IMR-90 (cell line): ENCODE measurements around the gene PDE6B. TPM values are rescaled to one million over a fixed set of nuclear protein-coding genes. Genes with fewer than 3 reads are reported as not detected.

Experiments used
- ATAC-seq: fragments of 200-7000 bp; cut with Tn5 transposase; 2 replicates; pipeline ENCODE4 v1.9.1; 2020; ENCODE audit warnings: low read depth, mild to moderate bottlenecking, moderate library complexity
- BruUV-seq: library from RNA; stranded (reverse); fragments of 400-500 nt; replicated peaks from 2 replicates; lab custom pipeline; 2021; lab: Mats Ljungman, UMichigan
- CTCF ChIA-PET: fragments of 300-600 bp; formaldehyde crosslinking; extraction: SDS; loops from one replicate; lab custom pipeline; 2021; ENCODE audit warnings: antibody characterized with exemption; lab: Yijun Ruan, JAX
- POLR2A ChIA-PET: fragments of 300-600 bp; sonication (Branson Sonifier 250); formaldehyde crosslinking; loops from one replicate; lab custom pipeline; 2022; ENCODE audit warnings: antibody characterized with exemption; ENCODE audit not compliant: unreplicated experiment; lab: Charles Lee
- DNase-seq: peaks from one replicate; pipeline ENCODE4 v3.0.0; 2013
- H2AFZ ChIP-seq: replicated peaks from 2 replicates; pipeline ENCODE3; 2013; ENCODE audit warnings: low read length, mild to moderate bottlenecking; ENCODE audit not compliant: poor library complexity
- H2AK5ac ChIP-seq: 2 replicates; pipeline ENCODE4 v1.6.1; 2013; ENCODE audit warnings: low read depth, low read length, inconsistent platforms
- H2AK9ac ChIP-seq: replicated peaks from 2 replicates; pipeline ENCODE3; 2013; ENCODE audit warnings: mild to moderate bottlenecking, low read depth, low read length, moderate library complexity; ENCODE audit not compliant: poor library complexity
- H2BK120ac ChIP-seq: 2 replicates; pipeline ENCODE4 v1.6.1; 2013; ENCODE audit warnings: low read depth, low read length, inconsistent platforms
- H2BK15ac ChIP-seq: 3 replicates; pipeline ENCODE4 v1.6.1; 2013; ENCODE audit warnings: low read depth, low read length, inconsistent platforms
- H2BK20ac ChIP-seq: 2 replicates; pipeline ENCODE4 v1.6.1; 2013; ENCODE audit warnings: low read depth, mild to moderate bottlenecking, inconsistent platforms, low read length, moderate library complexity
- H2BK5ac ChIP-seq: 2 replicates; pipeline ENCODE4 v1.6.1; 2013; ENCODE audit warnings: mild to moderate bottlenecking, low read depth, low read length, inconsistent platforms; ENCODE audit not compliant: poor library complexity, severe bottlenecking
- H3K14ac ChIP-seq: replicated peaks from 2 replicates; pipeline ENCODE4 v1.6.1; 2013; ENCODE audit warnings: low read depth, low read length, inconsistent platforms
- H3K18ac ChIP-seq: 2 replicates; pipeline ENCODE4 v1.6.1; 2013; ENCODE audit warnings: low read depth, low read length, control low read depth
- H3K23ac ChIP-seq: 2 replicates; pipeline ENCODE4 v1.6.1; 2013; ENCODE audit warnings: low read depth, low read length, inconsistent platforms
- H3K27ac ChIP-seq: 2 replicates; pipeline ENCODE4 v1.5.1; 2013; ENCODE audit warnings: mild to moderate bottlenecking, control low read depth, low read length; ENCODE audit not compliant: insufficient read depth
- H3K27me3 ChIP-seq: 2 replicates; pipeline ENCODE4 v1.6.1; 2013; ENCODE audit warnings: low read length; ENCODE audit not compliant: control insufficient read depth, insufficient read depth
- H3K36me3 ChIP-seq: 2 replicates; pipeline ENCODE4 v1.6.1; 2013; ENCODE audit warnings: low read length, mixed read lengths; ENCODE audit not compliant: control insufficient read depth, insufficient read depth
- H3K4ac ChIP-seq: 2 replicates; pipeline ENCODE4 v1.6.1; 2013; ENCODE audit warnings: low read depth, low read length, inconsistent platforms
- H3K4me1 ChIP-seq: 2 replicates; pipeline ENCODE4 v1.6.1; 2013; ENCODE audit warnings: low read length, mixed read lengths; ENCODE audit not compliant: control insufficient read depth, insufficient read depth
- H3K4me2 ChIP-seq: 2 replicates; pipeline ENCODE4 v1.6.1; 2013; ENCODE audit warnings: low read depth, mild to moderate bottlenecking, control low read depth, low read length, moderate library complexity
- H3K4me3 ChIP-seq: 2 replicates; pipeline ENCODE4 v1.5.1; 2013; ENCODE audit warnings: low read depth, mild to moderate bottlenecking, control low read depth, low read length, moderate library complexity; ENCODE audit not compliant: insufficient read depth
- H3K56ac ChIP-seq: 2 replicates; pipeline ENCODE4 v1.6.1; 2013; ENCODE audit warnings: low read length, inconsistent platforms; ENCODE audit not compliant: insufficient read depth; ENCODE audit errors: extremely low read depth
- H3K79me1 ChIP-seq, 2 experiments: 2 replicates each; pipeline ENCODE4 v1.6.1; 2013; ENCODE audit warnings: low read length in 2 of 2, inconsistent platforms in 1 of 2, low read depth in 1 of 2
- H3K9ac ChIP-seq: 2 replicates; pipeline ENCODE4 v1.6.1; 2013; ENCODE audit warnings: low read depth, low read length, control low read depth
- H3K9me1 ChIP-seq: 2 replicates; pipeline ENCODE4 v1.6.1; 2013; ENCODE audit warnings: low read length, inconsistent platforms; ENCODE audit not compliant: insufficient read depth
- H3K9me3 ChIP-seq: 2 replicates; pipeline ENCODE4 v1.6.1; 2013; ENCODE audit warnings: low read length; ENCODE audit not compliant: control insufficient read depth, insufficient read depth
- H4K20me1 ChIP-seq: 2 replicates; pipeline ENCODE4 v1.6.1; 2013; ENCODE audit warnings: low read length, inconsistent platforms; ENCODE audit not compliant: insufficient read depth
- H4K5ac ChIP-seq: 2 replicates; pipeline ENCODE4 v1.6.1; 2013; ENCODE audit warnings: mild to moderate bottlenecking, low read depth, low read length, control low read depth
- H4K8ac ChIP-seq, 2 experiments: 2 replicates each; pipeline ENCODE4 v1.6.1; 2013; ENCODE audit warnings: low read depth in 2 of 2, low read length in 2 of 2, control low read depth in 1 of 2, inconsistent platforms in 1 of 2
- H4K91ac ChIP-seq: 2 replicates; pipeline ENCODE4 v1.6.1; 2013; ENCODE audit warnings: low read depth, low read length, inconsistent platforms; ENCODE audit not compliant: insufficient read depth
- BHLHE40 ChIP-seq: fragments of 150-350 bp; IDR thresholded peaks from 2 replicates; pipeline ENCODE4 v1.6.1; 2016; ENCODE audit warnings: mild to moderate bottlenecking, low read depth, low read length
- CEBPB ChIP-seq: IDR thresholded peaks from 2 replicates; pipeline ENCODE4 v1.6.1; 2012; ENCODE audit warnings: low read depth, low read length, improper control_type of control experiment
- CHD1 ChIP-seq: IDR thresholded peaks from 2 replicates; pipeline ENCODE4 v1.6.1; 2012; ENCODE audit warnings: low read depth, low read length, improper control_type of control experiment
- CTCF ChIP-seq: conservative IDR thresholded peaks from 2 replicates; pipeline ENCODE4 v1.5.1; 2012; ENCODE audit warnings: mild to moderate bottlenecking, low read depth, low read length, improper control_type of control experiment
- ELK1 ChIP-seq: fragments of 150-350 bp; IDR thresholded peaks from 2 replicates; pipeline ENCODE4 v1.6.1; 2016; ENCODE audit warnings: low read depth, mild to moderate bottlenecking, low read length, moderate library complexity, borderline replicate concordance
- FOS ChIP-seq: fragments of 150-350 bp; IDR thresholded peaks from 2 replicates; pipeline ENCODE4 v1.6.1; 2016; ENCODE audit warnings: low read depth, low read length
- MAFK ChIP-seq: IDR thresholded peaks from 2 replicates; pipeline ENCODE4 v1.6.1; 2012; ENCODE audit warnings: low read depth, low read length, improper control_type of control experiment
- MAZ ChIP-seq: IDR thresholded peaks from 2 replicates; pipeline ENCODE4 v1.6.1; 2012; ENCODE audit warnings: low read depth, mild to moderate bottlenecking, low read length, improper control_type of control experiment, moderate library complexity, borderline replicate concordance
- MXI1 ChIP-seq: IDR thresholded peaks from 2 replicates; pipeline ENCODE4 v1.6.1; 2012; ENCODE audit warnings: low read depth, mild to moderate bottlenecking, low read length, moderate library complexity, borderline replicate concordance
- NFE2L2 ChIP-seq: fragments of 150-350 bp; IDR thresholded peaks from 2 replicates; pipeline ENCODE4 v1.6.1; 2016; ENCODE audit warnings: low read depth, mild to moderate bottlenecking, low read length
- POLR2A ChIP-seq: IDR thresholded peaks from 2 replicates; pipeline ENCODE4 v1.6.1; 2012; ENCODE audit warnings: mild to moderate bottlenecking, low read depth, low read length
- RAD21 ChIP-seq: IDR thresholded peaks from 2 replicates; pipeline ENCODE4 v1.6.1; 2012; ENCODE audit warnings: low read length, improper control_type of control experiment
- RCOR1 ChIP-seq: IDR thresholded peaks from 2 replicates; pipeline ENCODE4 v1.6.1; 2012; ENCODE audit warnings: mild to moderate bottlenecking, low read length, improper control_type of control experiment; ENCODE audit not compliant: insufficient replicate concordance
- RFX5 ChIP-seq: IDR thresholded peaks from 2 replicates; pipeline ENCODE4 v1.8.0; 2012; ENCODE audit warnings: low read depth, mild to moderate bottlenecking, low read length, moderate library complexity
- SMC3 ChIP-seq: fragments of 150-350 bp; IDR thresholded peaks from 2 replicates; pipeline ENCODE4 v1.6.1; 2016; ENCODE audit warnings: low read depth, mild to moderate bottlenecking, antibody characterized with exemption, low read length, moderate library complexity
- USF2 ChIP-seq: fragments of 150-350 bp; IDR thresholded peaks from 2 replicates; pipeline ENCODE4 v1.6.1; 2017; ENCODE audit warnings: mild to moderate bottlenecking, antibody characterized with exemption, low read length, low read depth
- WGBS, 2 experiments: methylation state at CpG; one replicate each; pipeline versions ENCODE4 v1.1.5 to v1.1.7; 2013; ENCODE audit warnings: missing lambda C conversion rate in 2 of 2; ENCODE audit not compliant: insufficient read length in 1 of 2; ENCODE audit errors: extremely low coverage in 2 of 2; 5-methylcytosine and 5-hydroxymethylcytosine counted together
- dilution Hi-C: fragments of 300-500 bp; cut with HindIII; formaldehyde crosslinking; loops from one replicate; pipeline ENCODE4 v1.14.3; 2018; ENCODE audit warnings: low sequenced_read_pairs; ENCODE audit not compliant: unreplicated experiment
- in situ Hi-C: fragments of 300-500 bp; cut with MboI; formaldehyde crosslinking; loops from 3 replicates; pipeline ENCODE4 v1.14.3; 2019; ENCODE audit warnings: low sequenced_read_pairs, inconsistent platforms, mixed read lengths
- intact Hi-C: fragments of 100-400 bp; cut with micrococcal nuclease; formaldehyde crosslinking; loops from 2 replicates; pipeline ENCODE4 v1.10.0; 2022
- polyA plus RNA-seq, 3 experiments: library from polyadenylated mRNA; depleted of rRNA; stranded (reverse); fragments of >200 nt; gene quantifications; 2 replicates each; pipeline ENCODE4 v1.2.3, GENCODE V29; 2012; ENCODE audit warnings: low replicate concordance in 1 of 3
- total RNA-seq: library from RNA; depleted of rRNA; stranded (reverse); fragments of >200 nt; gene quantifications from 2 replicates; pipeline ENCODE4 v1.2.3, GENCODE V29; 2012

PDE6B gene
- total and polyA plus RNA-seq, 2 of the 4 experiments (the other 2 are of a cell fraction), result under 0.01 TPM; not detected in 1

- Histone ChIP-seq H3K18ac (no peak overlapping the region), H3K9me1 (no peaks in the 10 kb centered on the region), H3K4me1 (no peaks in the 10 kb centered on the region), H3K56ac (no peak overlapping the region), H4K5ac (no peak overlapping the region), H3K14ac (no peak overlapping the region), H2BK5ac (no peak overlapping the region), H3K9ac (no peak overlapping the region), H3K4ac (no peak overlapping the region), H3K9me3 (peaks cover 2% of the 10 kb centered on the region; the same call in 1 of the 2 replicates), H3K23ac (no peak overlapping the region), H2AFZ (no peak overlapping the region), H2AK9ac (no peak overlapping the region), H3K4me3 (no peak overlapping the region), H4K20me1 (no peaks in the 10 kb centered on the region), H4K91ac (no peak overlapping the region), H3K27ac (no peak overlapping the region), H4K8ac (no peak overlapping the region), H2AK5ac (no peak overlapping the region), H2BK120ac (no peak overlapping the region), H2BK15ac (no peak overlapping the region), H3K4me2 (no peak overlapping the region), H3K27me3 (0 out of 2 replicates have a peak, but pooled peaks cover 2% of the 10 kb centered on the region), H3K79me1 (no peaks in the 10 kb centered on the region), H3K36me3 (no peaks in the 10 kb centered on the region), H2BK20ac (no peak overlapping the region)
- no peak for DNase-seq
- POLR2A ChIA-PET, result no interaction called here
- BruUV-seq, result no TSS peak
- TF ChIP-seq MAZ (no peak), MAFK (no peak), RCOR1 (no peak), CHD1 (no peak), SMC3 (no peak), NFE2L2 (no peak), FOS (no peak), MXI1 (no peak), RAD21 (no peak), USF2 (no peak), BHLHE40 (no peak), RFX5 (no peak), CTCF (no peak), CEBPB (no peak), POLR2A (no peak), ELK1 (no peak)
- ATAC-seq, result no peak
- dilution Hi-C loops (no loop called here), intact Hi-C loops (no loop called here), in situ Hi-C loops (no loop called here)
- CTCF ChIA-PET, result interaction anchor here (0.6 kb wide), 1 partner anchor 9 kb away, joined by 3 read pairs; no protein-coding TSS in a partner anchor
- 14% methylated on average over 1 of the region's 7 CpGs; no CpG with 5 or more reads in 1 of the 2 experiments for WGBS, 2 experiments
These were observed 17.1 kb upstream of the PDE6B start for GRCh38 chr4:608236-608635.
